Activated naive CD4-positive, alpha-beta T cell treated with anti-CD3 and anti-CD28 coated beads, Interleukin-2, amount 50 U/mL, for 24 hours (primary cell): ENCODE results near the gene FBXO24.

ENCODE experiments used
- H3K27ac Mint-ChIP-seq: one replicate; pipeline ENCODE4 v1.8.0; 2021; ENCODE audit warnings: mild to moderate bottlenecking, mixed read lengths
- H3K27me3 Mint-ChIP-seq: one replicate; pipeline ENCODE4 v1.8.0; 2021; ENCODE audit warnings: mixed read lengths
- H3K36me3 Mint-ChIP-seq: one replicate; pipeline ENCODE4 v1.8.0; 2021; ENCODE audit warnings: mixed read lengths
- H3K4me1 Mint-ChIP-seq: one replicate; pipeline ENCODE4 v1.8.0; 2021; ENCODE audit warnings: mixed read lengths
- H3K4me3 Mint-ChIP-seq: one replicate; pipeline ENCODE4 v1.8.0; 2021; ENCODE audit warnings: mild to moderate bottlenecking, mixed read lengths
- H3K9me3 Mint-ChIP-seq: one replicate; pipeline ENCODE4 v1.8.0; 2021; ENCODE audit warnings: mixed read lengths

Gene FBXO24

DNA sequence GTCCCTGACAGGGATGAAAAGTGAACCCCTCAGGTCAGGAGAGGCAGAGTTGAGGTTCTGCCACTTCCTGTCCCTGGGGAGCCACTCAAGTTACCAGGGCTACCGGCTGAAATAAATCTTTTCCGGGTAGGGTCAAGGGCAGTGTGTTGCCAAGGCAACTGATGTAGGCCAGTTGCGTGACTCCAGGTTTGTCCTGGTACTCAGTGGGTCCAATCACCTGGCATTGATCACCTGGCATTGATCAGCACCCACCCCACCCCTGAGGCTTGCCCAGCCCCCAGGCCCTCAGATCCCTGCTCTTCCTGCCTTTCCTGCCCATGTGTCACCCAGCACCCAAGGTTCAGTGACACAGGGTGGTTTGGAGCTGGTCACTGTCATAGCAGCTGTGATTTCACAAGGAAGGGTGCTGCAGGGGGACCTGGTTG is 18.4 kb upstream of the FBXO24 start:
- H3K27me3 Mint-ChIP-seq = no peaks in the 10 kb centered on the region
- peaks cover 42% of the 10 kb centered on the region for H3K4me1 Mint-ChIP-seq
- no peaks in the 10 kb centered on the region for H3K36me3 Mint-ChIP-seq
- H3K27ac Mint-ChIP-seq = peak overlapping the region; percentile 83
- no peak overlapping the region for H3K4me3 Mint-ChIP-seq
- no peaks in the 10 kb centered on the region for H3K9me3 Mint-ChIP-seq

- Mint-ChIP-seq H3K4me1 (peaks cover 42% of the 10 kb centered on the region), H3K27me3 (no peaks in the 10 kb centered on the region), H3K9me3 (no peaks in the 10 kb centered on the region), H3K27ac (peak overlapping the region; percentile 83), H3K4me3 (no peak overlapping the region), H3K36me3 (no peaks in the 10 kb centered on the region)
Observed at GRCh38 chr7:100568176-100568895, 17.8 kb upstream of the FBXO24 start.

GRCh38 chr7:100568896-100569844 is 17.0 kb upstream of the FBXO24 start:
- no peaks in the 10 kb centered on the region for H3K27me3 Mint-ChIP-seq
- no peaks in the 10 kb centered on the region for H3K36me3 Mint-ChIP-seq
- H3K4me3 Mint-ChIP-seq = peak overlapping the region; percentile 39

DNA sequence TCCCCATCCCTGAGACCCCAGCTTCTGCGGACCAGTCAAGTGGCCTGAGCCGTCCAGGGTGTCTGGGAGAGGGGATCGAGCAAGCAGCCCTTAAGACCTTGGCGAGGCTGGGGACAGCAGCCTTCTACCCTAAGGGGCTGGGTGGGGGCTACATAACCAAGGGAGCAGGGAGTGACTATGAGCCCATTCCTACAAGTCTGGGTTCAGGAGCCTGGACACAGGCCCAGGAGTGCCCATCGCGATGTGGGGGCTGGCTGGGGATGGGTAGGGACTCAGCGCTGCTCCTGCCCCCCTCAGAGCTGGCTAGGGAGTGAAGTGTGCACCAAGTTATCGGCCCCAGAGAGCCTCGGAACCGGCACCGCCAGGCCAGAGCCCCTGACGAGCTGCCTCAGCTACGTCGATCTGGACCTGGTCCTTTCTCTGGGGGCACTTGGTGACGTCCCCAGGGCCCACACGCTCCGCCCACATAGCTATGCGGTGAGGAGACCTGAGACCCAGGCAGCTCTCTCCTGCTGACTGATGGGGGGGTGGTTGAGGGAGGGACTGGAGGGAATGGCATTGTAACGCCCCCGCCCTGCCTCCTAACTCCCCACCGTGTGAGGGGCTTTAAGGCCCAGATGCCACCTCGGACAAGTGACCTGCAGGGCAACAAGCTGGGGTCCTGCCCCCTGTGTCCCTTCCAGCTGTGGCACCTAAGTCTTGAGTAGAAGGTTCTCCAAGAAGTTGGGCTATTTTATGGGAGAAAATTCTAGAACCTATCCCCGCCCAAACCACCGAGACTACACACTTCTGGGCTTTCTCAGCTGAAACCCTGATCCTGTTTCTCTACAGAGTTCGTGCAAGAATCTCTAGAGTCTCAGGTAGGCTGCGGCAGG is 14.9 kb upstream of the FBXO24 start:
- H3K27ac Mint-ChIP-seq = no peak overlapping the region
- no peaks in the 10 kb centered on the region for H3K27me3 Mint-ChIP-seq

More at GRCh38 chr7:100568896-100569844, 17.0 kb upstream of the FBXO24 start:
- Mint-ChIP-seq H3K4me1 (peaks cover 36% of the 10 kb centered on the region), H3K9me3 (no peaks in the 10 kb centered on the region), H3K27ac (peak overlapping the region; percentile 14)

DNA sequence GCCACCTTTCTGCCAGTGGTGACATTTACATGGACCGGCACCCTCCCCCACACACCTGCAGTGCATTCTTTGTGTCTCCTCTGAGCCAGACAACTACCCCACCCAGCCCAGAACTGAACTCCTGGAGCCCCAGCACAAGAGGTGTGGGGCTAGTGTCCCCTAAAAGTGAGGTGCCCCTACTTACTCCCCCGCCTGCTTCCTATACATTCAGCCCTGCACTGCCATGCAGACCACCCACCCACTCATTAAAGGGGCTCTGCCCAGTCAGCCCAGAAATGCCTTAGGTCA is 14.4 kb upstream of the FBXO24 start:
- no peaks in the 10 kb centered on the region for H3K9me3 Mint-ChIP-seq
- H3K4me3 Mint-ChIP-seq = no peak overlapping the region
- H3K4me1 Mint-ChIP-seq = peaks cover 30% of the 10 kb centered on the region
- no peak overlapping the region for H3K27ac Mint-ChIP-seq
- no peaks in the 10 kb centered on the region for H3K27me3 Mint-ChIP-seq
- peaks cover 3% of the 10 kb centered on the region for H3K36me3 Mint-ChIP-seq

More for the DNA sequence above, 14.9 kb upstream of the FBXO24 start:
- Mint-ChIP-seq H3K4me1 (peaks cover 30% of the 10 kb centered on the region), H3K9me3 (no peaks in the 10 kb centered on the region), H3K36me3 (no peaks in the 10 kb centered on the region), H3K4me3 (no peak overlapping the region)

GRCh38 chr7:100572281-100572948 is 13.7 kb upstream of the FBXO24 start:
- Mint-ChIP-seq H3K4me3 (no peak overlapping the region), H3K4me1 (peaks cover 28% of the 10 kb centered on the region), H3K27ac (no peak overlapping the region), H3K27me3 (no peaks in the 10 kb centered on the region), H3K36me3 (peaks cover 3% of the 10 kb centered on the region), H3K9me3 (no peaks in the 10 kb centered on the region)

DNA sequence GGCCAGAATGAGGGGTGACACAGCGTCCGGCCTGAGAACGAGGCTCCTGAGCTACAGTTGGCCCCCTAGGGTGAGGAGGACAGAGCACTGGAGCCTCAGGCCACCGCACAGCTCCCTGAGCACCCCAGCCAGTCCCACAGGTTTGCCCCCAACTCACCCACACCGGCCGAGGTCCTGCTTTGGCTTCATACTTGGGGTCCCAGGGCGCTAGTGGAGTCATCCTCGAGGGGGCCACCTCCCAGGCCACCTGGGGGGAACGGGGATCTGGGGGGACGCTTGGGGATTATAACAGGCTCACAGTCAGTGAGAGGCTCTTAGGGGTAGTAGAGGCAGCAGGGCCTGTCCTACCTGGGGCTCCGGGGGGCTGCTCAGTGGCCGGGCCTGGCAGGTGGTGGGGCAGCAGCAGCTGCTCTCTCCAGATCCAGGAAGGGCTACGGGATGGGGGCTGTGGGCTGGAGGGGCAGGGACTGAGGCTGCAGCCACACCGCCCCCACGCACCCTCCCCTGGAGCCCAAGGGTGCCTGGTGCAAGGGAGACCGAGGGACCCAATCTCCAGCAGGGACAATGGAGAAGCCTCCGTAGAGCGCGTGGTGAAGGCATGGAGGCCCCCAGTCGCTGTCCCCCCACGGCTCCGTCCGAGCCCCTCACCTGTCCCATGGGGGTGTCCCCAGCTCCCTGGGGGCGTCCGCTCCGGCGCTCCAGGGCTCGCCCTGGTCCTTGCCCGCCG is 13.0 kb upstream of the FBXO24 start:
- Mint-ChIP-seq H3K27ac (no peak overlapping the region), H3K36me3 (peaks cover 3% of the 10 kb centered on the region), H3K9me3 (no peaks in the 10 kb centered on the region), H3K4me3 (no peak overlapping the region), H3K27me3 (no peaks in the 10 kb centered on the region), H3K4me1 (peaks cover 21% of the 10 kb centered on the region)

- H3K4me3 Mint-ChIP-seq = no peak within 1 kb of the TSS
Observed at GRCh38 chr7:100573691-100574361, 12.3 kb upstream of the FBXO24 start, which contains the start of gene SAP25. SAP25 (minus strand) TSS chr7:100573900; CDS start chr7:100573742, 158 bp downstream.

DNA sequence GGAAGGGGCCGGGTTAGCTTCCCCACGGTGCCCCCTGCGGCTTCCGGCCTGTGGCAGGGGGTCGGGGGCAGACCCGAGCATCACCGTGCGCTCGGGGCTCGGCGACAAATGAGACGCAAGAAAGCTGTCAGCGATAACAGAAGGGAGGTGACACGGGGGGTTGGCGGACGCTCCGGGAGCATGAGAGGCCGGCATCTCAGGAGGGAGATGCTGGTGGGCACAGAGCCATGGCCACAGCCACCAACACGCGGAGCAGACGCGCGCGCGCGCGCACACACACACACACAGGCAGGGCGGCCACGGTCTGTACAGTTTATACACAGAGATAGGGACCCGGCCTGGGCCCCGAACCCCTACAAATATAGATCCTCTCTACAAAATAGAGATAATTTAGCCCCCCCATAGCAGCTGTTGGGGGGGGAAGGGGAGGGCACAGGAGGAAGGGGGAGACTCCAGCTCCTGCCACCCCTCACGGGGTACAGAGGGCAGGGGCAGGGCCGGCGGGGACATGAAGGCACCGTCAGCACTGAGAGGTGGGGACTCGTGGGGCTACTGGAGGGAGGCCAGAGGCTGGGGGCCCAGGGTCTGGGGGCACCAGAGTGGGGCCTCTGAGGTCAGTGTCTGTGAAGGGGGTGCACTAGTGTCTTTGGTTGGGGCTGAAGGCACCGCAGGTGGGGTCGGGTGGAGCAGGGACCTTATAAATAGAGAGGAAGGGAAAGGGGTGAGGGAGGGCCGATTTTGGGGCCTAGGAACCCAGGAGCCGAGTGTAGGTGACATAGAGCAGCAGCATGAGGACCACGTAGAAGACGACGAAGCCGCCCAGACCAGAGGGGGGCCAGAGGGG is 11.5 kb upstream of the FBXO24 start:
- no peak overlapping the region for H3K4me3 Mint-ChIP-seq
- no peaks in the 10 kb centered on the region for H3K27me3 Mint-ChIP-seq
- H3K4me1 Mint-ChIP-seq = peaks cover 10% of the 10 kb centered on the region
- H3K27ac Mint-ChIP-seq = no peak overlapping the region
- no peaks in the 10 kb centered on the region for H3K9me3 Mint-ChIP-seq
- peaks cover 4% of the 10 kb centered on the region for H3K36me3 Mint-ChIP-seq

More at GRCh38 chr7:100573691-100574361, 12.3 kb upstream of the FBXO24 start, which contains the start of gene SAP25:
- Mint-ChIP-seq H3K27ac (no peak within 1 kb of the TSS), H3K4me1 (peaks cover 17% of the 10 kb centered on the region), H3K9me3 (no peaks in the 10 kb centered on the region), H3K36me3 (peaks cover 3% of the 10 kb centered on the region), H3K27me3 (no peaks in the 10 kb centered on the region)

DNA sequence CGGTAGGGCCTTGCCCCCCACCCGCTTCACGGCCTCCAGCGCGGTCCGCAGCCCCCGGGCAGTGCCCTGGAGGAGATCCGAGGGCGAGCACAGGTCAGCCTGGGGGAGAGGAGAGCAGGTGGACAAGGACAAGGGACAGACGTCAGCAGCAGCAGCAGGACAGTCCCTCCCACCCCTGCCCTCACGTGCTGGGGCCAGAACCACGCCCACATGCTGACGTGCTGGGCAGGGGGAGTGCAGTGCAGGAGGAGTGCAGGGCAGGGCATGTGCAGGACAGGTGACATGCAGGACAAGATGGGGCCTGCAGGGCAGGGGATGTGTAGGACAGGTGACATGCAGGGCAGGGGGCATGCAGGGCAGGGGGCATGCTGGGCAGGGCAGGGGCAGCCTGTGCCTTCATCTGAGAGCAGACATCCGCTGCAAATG is 10.9 kb upstream of the FBXO24 start:
- H3K4me3 Mint-ChIP-seq = no peak overlapping the region
- no peaks in the 10 kb centered on the region for H3K27me3 Mint-ChIP-seq
- H3K36me3 Mint-ChIP-seq = peaks cover 5% of the 10 kb centered on the region
- no peak overlapping the region for H3K27ac Mint-ChIP-seq
- H3K4me1 Mint-ChIP-seq = peaks cover 12% of the 10 kb centered on the region
- H3K9me3 Mint-ChIP-seq = no peaks in the 10 kb centered on the region

- Mint-ChIP-seq H3K4me3 (no peak overlapping the region), H3K36me3 (peaks cover 5% of the 10 kb centered on the region), H3K9me3 (no peaks in the 10 kb centered on the region), H3K27ac (no peak overlapping the region), H3K4me1 (peaks cover 12% of the 10 kb centered on the region), H3K27me3 (no peaks in the 10 kb centered on the region)
Observed at GRCh38 chr7:100575746-100576383, 10.3 kb upstream of the FBXO24 start.

- Mint-ChIP-seq H3K4me3 (no peak overlapping the region), H3K4me1 (peaks cover 15% of the 10 kb centered on the region), H3K36me3 (peaks cover 5% of the 10 kb centered on the region), H3K27me3 (no peaks in the 10 kb centered on the region), H3K9me3 (no peaks in the 10 kb centered on the region), H3K27ac (no peak overlapping the region)
Observed at GRCh38 chr7:100576384-100576993, 9.6 kb upstream of the FBXO24 start.
